ENCODE data around the gene NEK9.

NEK9 gene

DNA sequence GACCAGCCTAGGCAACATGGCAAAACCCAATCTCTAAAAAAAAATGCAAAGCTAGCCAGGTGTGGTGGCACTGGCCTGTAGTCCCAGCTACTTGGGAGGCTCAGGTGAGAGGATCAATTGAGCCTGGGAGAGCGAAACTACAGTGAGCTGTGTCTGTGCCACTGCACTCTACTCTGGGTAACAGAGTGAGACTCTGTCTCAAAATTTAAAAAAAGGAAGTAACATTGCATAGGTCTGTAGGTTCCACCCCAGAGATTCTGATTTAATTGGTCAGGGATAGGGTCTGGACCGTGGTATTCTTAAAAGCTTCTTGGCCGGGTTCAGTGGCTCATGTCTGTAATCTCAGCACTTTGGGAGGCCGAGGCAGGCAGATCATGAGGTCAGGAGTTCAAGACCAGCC is 31.2 kb downstream of the NEK9 start:
- Histone ChIP-seq H4K8ac (ENCODE audit: low read depth, low read length) (no peak overlapping the region), H2AK5ac (ENCODE audit: low read depth, low read length) (no peak overlapping the region), H3K23ac (ENCODE audit: low read depth, low read length, poor library complexity) (no peak overlapping the region), H3K9ac (ENCODE audit: low read depth, low read length, poor library complexity) (no peak overlapping the region), H3K9me3 (replicated peaks in 1 of 2; ENCODE audit: control insufficient read depth in 2 of 2, insufficient read depth in 1 of 2, low read depth in 1 of 2, low read length in 2 of 2) (no peaks in the 10 kb centered on the region), H2BK5ac (ENCODE audit: low read length) (no peak overlapping the region), H3K4ac (ENCODE audit: low read length) (no peak overlapping the region), H3K36me3 (replicated peaks in 1 of 2; ENCODE audit: control insufficient read depth in 2 of 2, insufficient read depth in 2 of 2, low read length in 2 of 2) (peaks cover 17 to 63% of the 10 kb centered on the region in 2 donors), H3K4me3 (ENCODE audit: low read length in 2 of 2) (no peak overlapping the region), H3K4me2 (ENCODE audit: insufficient read depth, low read length, poor library complexity, severe bottlenecking) (no peak overlapping the region), H2AFZ (ENCODE audit: low read length) (no peak overlapping the region), H3K14ac (ENCODE audit: low read length) (no peak overlapping the region), H2BK15ac (ENCODE audit: low read length) (no peak overlapping the region), H3K4me1 (ENCODE audit: control insufficient read depth in 2 of 2, insufficient read depth in 1 of 2, low read depth in 1 of 2, low read length in 2 of 2) (peaks cover 0 to 4% of the 10 kb centered on the region in 2 donors), H2BK120ac (ENCODE audit: low read depth, low read length) (no peak overlapping the region), H3K27ac (replicated peaks; ENCODE audit: low read length) (no peak overlapping the region), H4K91ac (ENCODE audit: low read depth, low read length, poor library complexity) (no peak overlapping the region), H3K79me1 (ENCODE audit: low read depth, low read length) (no peaks in the 10 kb centered on the region), H3K18ac (ENCODE audit: low read length) (no peak overlapping the region), H2BK12ac (ENCODE audit: low read length) (no peak overlapping the region), H3K27me3 (ENCODE audit: control insufficient read depth in 3 of 3, insufficient read depth in 3 of 3, low read depth in 1 of 3, low read length in 3 of 3) (no peaks in the 10 kb centered on the region)
- WGBS, 2 donors (ENCODE audit: extremely low coverage in 2 of 2, insufficient read length in 2 of 2, insufficient replicate concordance in 1 of 2) = no CpG with 5 or more reads among the region's 4 CpGs
- no peak for DNase-seq (ENCODE audit: low spot score)

DNA sequence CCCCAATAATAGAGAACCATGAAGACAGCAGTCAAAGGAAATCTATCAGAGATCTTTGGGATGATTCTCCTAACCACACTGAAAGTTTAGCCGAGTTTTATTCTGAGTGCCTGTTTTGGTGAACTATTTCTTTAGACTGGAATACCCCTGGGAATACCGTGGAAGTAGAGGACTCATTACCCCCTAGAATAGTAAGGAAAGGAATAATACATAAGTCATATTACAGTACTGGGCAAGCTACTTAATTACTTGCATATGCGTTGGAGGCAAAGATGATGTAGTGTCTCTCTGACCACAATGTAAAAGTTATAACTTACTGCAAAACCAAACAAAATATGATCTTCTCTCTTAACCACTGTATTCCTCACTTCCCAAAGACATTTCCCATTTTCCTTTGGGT is 32.0 kb downstream of the NEK9 start:
- H2AFZ ChIP-seq (ENCODE audit: low read length) = no peak overlapping the region
- H3K18ac ChIP-seq (ENCODE audit: low read length) = no peak overlapping the region
- no peak overlapping the region for H4K91ac ChIP-seq (ENCODE audit: low read depth, low read length, poor library complexity)
- peaks cover 0 to 4% of the 10 kb centered on the region in 2 donors for H3K4me1 ChIP-seq (ENCODE audit: control insufficient read depth in 2 of 2, insufficient read depth in 1 of 2, low read depth in 1 of 2, low read length in 2 of 2)
- H3K4ac ChIP-seq (ENCODE audit: low read length) = no peak overlapping the region
- no peak overlapping the region for H4K8ac ChIP-seq (ENCODE audit: low read depth, low read length)
- no peak overlapping the region for H2BK12ac ChIP-seq (ENCODE audit: low read length)
- no peak overlapping the region for H3K14ac ChIP-seq (ENCODE audit: low read length)
- H2BK120ac ChIP-seq (ENCODE audit: low read depth, low read length) = no peak overlapping the region
- no peak overlapping the region for H2BK5ac ChIP-seq (ENCODE audit: low read length)
- no peaks in the 10 kb centered on the region for H3K79me1 ChIP-seq (ENCODE audit: low read depth, low read length)
- H3K23ac ChIP-seq (ENCODE audit: low read depth, low read length, poor library complexity) = no peak overlapping the region
- H3K36me3 ChIP-seq (replicated peaks in 1 of 2; ENCODE audit: control insufficient read depth in 2 of 2, insufficient read depth in 2 of 2, low read length in 2 of 2) = peaks cover 17 to 64% of the 10 kb centered on the region in 2 donors
- H3K27ac ChIP-seq (replicated peaks; ENCODE audit: low read length) = no peak overlapping the region
- DNase-seq (ENCODE audit: low spot score) = no peak
- H3K27me3 ChIP-seq (ENCODE audit: control insufficient read depth in 3 of 3, insufficient read depth in 3 of 3, low read depth in 1 of 3, low read length in 3 of 3) = no peaks in the 10 kb centered on the region
- no peaks in the 10 kb centered on the region for H3K9me3 ChIP-seq (replicated peaks in 1 of 2; ENCODE audit: control insufficient read depth in 2 of 2, insufficient read depth in 1 of 2, low read depth in 1 of 2, low read length in 2 of 2)
- H3K4me3 ChIP-seq (ENCODE audit: low read length in 2 of 2) = no peak overlapping the region
- no CpG with 5 or more reads among the region's 3 CpGs for WGBS, 2 donors (ENCODE audit: extremely low coverage in 2 of 2, insufficient read length in 2 of 2, insufficient replicate concordance in 1 of 2)
- no peak overlapping the region for H3K4me2 ChIP-seq (ENCODE audit: insufficient read depth, low read length, poor library complexity, severe bottlenecking)
- no peak overlapping the region for H3K9ac ChIP-seq (ENCODE audit: low read depth, low read length, poor library complexity)
- no peak overlapping the region for H2AK5ac ChIP-seq (ENCODE audit: low read depth, low read length)
- no peak overlapping the region for H2BK15ac ChIP-seq (ENCODE audit: low read length)

DNA sequence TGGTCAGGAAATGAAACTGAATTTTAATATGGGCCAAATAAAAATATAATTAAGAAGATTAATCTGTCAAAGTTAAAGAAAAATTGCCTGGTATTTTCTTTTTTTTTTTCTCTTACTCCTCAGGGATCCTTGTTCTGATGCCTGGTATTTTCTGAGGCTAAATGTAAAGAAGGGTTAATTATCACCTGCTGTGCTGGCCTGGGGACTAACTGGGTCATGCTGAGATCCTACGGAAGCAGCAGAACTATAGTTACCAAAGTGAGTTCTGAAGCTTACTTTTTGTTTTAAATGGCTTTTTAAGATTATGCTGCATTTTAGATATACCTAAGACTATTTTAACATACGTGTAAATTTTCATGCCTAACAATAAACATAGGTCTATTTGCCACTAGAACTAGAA is 34.1 kb downstream of the NEK9 start:
- Histone ChIP-seq H3K27me3 (ENCODE audit: control insufficient read depth in 3 of 3, insufficient read depth in 3 of 3, low read depth in 1 of 3, low read length in 3 of 3) (no peaks in the 10 kb centered on the region), H3K4me1 (ENCODE audit: control insufficient read depth in 2 of 2, insufficient read depth in 1 of 2, low read depth in 1 of 2, low read length in 2 of 2) (peaks cover 0 to under 1% of the 10 kb centered on the region in 2 donors), H2BK5ac (ENCODE audit: low read length) (no peak overlapping the region), H3K9me3 (replicated peaks in 1 of 2; ENCODE audit: control insufficient read depth in 2 of 2, insufficient read depth in 1 of 2, low read depth in 1 of 2, low read length in 2 of 2) (no peaks in the 10 kb centered on the region), H2AFZ (ENCODE audit: low read length) (no peak overlapping the region), H3K27ac (replicated peaks; ENCODE audit: low read length) (no peak overlapping the region), H3K14ac (ENCODE audit: low read length) (no peak overlapping the region), H3K4me3 (ENCODE audit: low read length in 2 of 2) (no peak overlapping the region), H3K36me3 (replicated peaks in 1 of 2; ENCODE audit: control insufficient read depth in 2 of 2, insufficient read depth in 2 of 2, low read length in 2 of 2) (peaks cover 14 to 59% of the 10 kb centered on the region in 2 donors), H3K79me1 (ENCODE audit: low read depth, low read length) (no peaks in the 10 kb centered on the region), H2AK5ac (ENCODE audit: low read depth, low read length) (no peak overlapping the region), H2BK12ac (ENCODE audit: low read length) (no peak overlapping the region), H3K9ac (ENCODE audit: low read depth, low read length, poor library complexity) (no peak overlapping the region), H3K4ac (ENCODE audit: low read length) (no peak overlapping the region), H4K91ac (ENCODE audit: low read depth, low read length, poor library complexity) (no peak overlapping the region), H3K4me2 (ENCODE audit: insufficient read depth, low read length, poor library complexity, severe bottlenecking) (no peak overlapping the region), H3K18ac (ENCODE audit: low read length) (no peak overlapping the region), H4K8ac (ENCODE audit: low read depth, low read length) (no peak overlapping the region), H2BK120ac (ENCODE audit: low read depth, low read length) (no peak overlapping the region), H3K23ac (ENCODE audit: low read depth, low read length, poor library complexity) (no peak overlapping the region), H2BK15ac (ENCODE audit: low read length) (no peak overlapping the region)
- DNase-seq (ENCODE audit: low spot score) = no peak
- no CpG with 5 or more reads among the region's 2 CpGs for WGBS, 2 donors (ENCODE audit: extremely low coverage in 2 of 2, insufficient read length in 2 of 2, insufficient replicate concordance in 1 of 2)

DNA sequence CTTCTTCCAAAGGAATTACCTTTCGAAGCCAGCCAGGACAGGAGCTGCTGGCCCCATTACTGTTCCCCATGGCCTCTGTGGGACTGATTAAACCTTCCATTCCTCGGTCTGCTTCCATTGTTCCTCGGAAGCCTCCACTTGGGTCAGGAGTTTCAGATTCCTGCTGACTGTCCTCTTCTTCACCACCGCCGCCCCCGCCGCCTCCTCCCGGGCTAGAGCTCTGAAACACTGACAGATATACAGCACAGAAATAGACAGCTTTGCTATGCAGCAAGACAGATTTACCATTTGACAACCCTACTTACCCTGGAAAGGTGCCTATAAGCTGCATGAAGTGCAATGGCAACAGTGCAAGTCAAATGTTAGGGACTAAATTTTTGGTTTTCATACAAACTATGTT is 35.6 kb downstream of the NEK9 start:
- Histone ChIP-seq H3K9ac (ENCODE audit: low read depth, low read length, poor library complexity) (no peak overlapping the region), H3K23ac (ENCODE audit: low read depth, low read length, poor library complexity) (no peak overlapping the region), H3K9me3 (replicated peaks in 1 of 2; ENCODE audit: control insufficient read depth in 2 of 2, insufficient read depth in 1 of 2, low read depth in 1 of 2, low read length in 2 of 2) (no peaks in the 10 kb centered on the region), H3K79me1 (ENCODE audit: low read depth, low read length) (no peaks in the 10 kb centered on the region), H3K36me3 (replicated peaks in 1 of 2; ENCODE audit: control insufficient read depth in 2 of 2, insufficient read depth in 2 of 2, low read length in 2 of 2) (peaks cover 18 to 57% of the 10 kb centered on the region in 2 donors), H3K4me1 (ENCODE audit: control insufficient read depth in 2 of 2, insufficient read depth in 1 of 2, low read depth in 1 of 2, low read length in 2 of 2) (no peaks in the 10 kb centered on the region), H3K18ac (ENCODE audit: low read length) (no peak overlapping the region), H3K4ac (ENCODE audit: low read length) (no peak overlapping the region), H3K14ac (ENCODE audit: low read length) (no peak overlapping the region), H2AFZ (ENCODE audit: low read length) (no peak overlapping the region), H3K4me2 (ENCODE audit: insufficient read depth, low read length, poor library complexity, severe bottlenecking) (no peak overlapping the region), H4K91ac (ENCODE audit: low read depth, low read length, poor library complexity) (no peak overlapping the region), H2BK15ac (ENCODE audit: low read length) (no peak overlapping the region), H3K27me3 (ENCODE audit: control insufficient read depth in 3 of 3, insufficient read depth in 3 of 3, low read depth in 1 of 3, low read length in 3 of 3) (no peaks in the 10 kb centered on the region), H3K4me3 (ENCODE audit: low read length in 2 of 2) (no peak overlapping the region), H2BK5ac (ENCODE audit: low read length) (no peak overlapping the region), H2BK12ac (ENCODE audit: low read length) (no peak overlapping the region), H3K27ac (replicated peaks; ENCODE audit: low read length) (no peak overlapping the region), H2AK5ac (ENCODE audit: low read depth, low read length) (no peak overlapping the region), H4K8ac (ENCODE audit: low read depth, low read length) (no peak overlapping the region), H2BK120ac (ENCODE audit: low read depth, low read length) (no peak overlapping the region)
- WGBS, 2 donors (ENCODE audit: extremely low coverage in 2 of 2, insufficient read length in 2 of 2, insufficient replicate concordance in 1 of 2) = no CpG with 5 or more reads among the region's 8 CpGs
- no peak for DNase-seq (ENCODE audit: low spot score)

Measured in neuronal stem cell (in vitro differentiated cells).